Measurements from ENCODE around the gene ABHD11. TPM values are rescaled to one million over a fixed set of nuclear protein-coding genes. Genes with fewer than 3 reads are reported as not detected.

The ABHD11 gene
- total RNA-seq, 1 experiment from 2014 or later = 18.9 TPM

GRCh38 chr7:73730485-73730884 lies 8.1 kb downstream of the ABHD11 start:
- Mint-ChIP-seq H3K36me3 (ENCODE audit: insufficient read depth, unreplicated experiment) (peaks cover 17% of the 10 kb centered on the region), H3K9me3 (ENCODE audit: unreplicated experiment) (no peaks in the 10 kb centered on the region), H3K27me3 (ENCODE audit: insufficient read depth, unreplicated experiment) (no peaks in the 10 kb centered on the region), H3K4me1 (ENCODE audit: insufficient read depth, unreplicated experiment) (peaks cover 13% of the 10 kb centered on the region), H3K4me3 (ENCODE audit: unreplicated experiment) (no peak overlapping the region), H3K27ac (ENCODE audit: low read depth, unreplicated experiment) (no peak overlapping the region)
- TF ChIP-seq CTCF (IDR thresholded peaks at IDR 0.05; ENCODE audit: unreplicated experiment) = no peak
- ChIA-PET POLR2A (no interaction called here), CTCF (interaction anchor here (0.7 to 10.0 kb wide), 4 partner anchors 120 to 145 kb away, joined by 4 to 67 read pairs (median 6); no protein-coding TSS in a partner anchor)
- no peak for DNase-seq (ENCODE audit: unreplicated experiment)
- intact Hi-C loops (cut with micrococcal nuclease) = no loop called here
- no TSS peak for BruUV-seq (replicated peaks)

GRCh38 chr7:73728551-73728950 lies 10.1 kb downstream of the ABHD11 start:
- no peak overlapping the region for H3K27ac Mint-ChIP-seq (ENCODE audit: low read depth, unreplicated experiment)
- no TSS peak for BruUV-seq (replicated peaks)
- no peak for DNase-seq (ENCODE audit: unreplicated experiment)

GRCh38 chr7:73727952-73728351 lies 10.7 kb downstream of the ABHD11 start:
- DNase-seq (ENCODE audit: unreplicated experiment) = no peak
- Mint-ChIP-seq H3K27me3 (ENCODE audit: insufficient read depth, unreplicated experiment) (no peaks in the 10 kb centered on the region), H3K36me3 (ENCODE audit: insufficient read depth, unreplicated experiment) (peaks cover 11% of the 10 kb centered on the region), H3K27ac (ENCODE audit: low read depth, unreplicated experiment) (no peak overlapping the region), H3K9me3 (ENCODE audit: unreplicated experiment) (no peaks in the 10 kb centered on the region), H3K4me1 (ENCODE audit: insufficient read depth, unreplicated experiment) (peaks cover 5% of the 10 kb centered on the region), H3K4me3 (ENCODE audit: unreplicated experiment) (no peak overlapping the region)
- intact Hi-C loops (cut with micrococcal nuclease) = loop anchor here (5.0 kb wide), 1 partner anchor 61 kb away; the partner anchor contains the start of gene VPS37D
- no peak for TF ChIP-seq CTCF (IDR thresholded peaks at IDR 0.05; ENCODE audit: unreplicated experiment)
- POLR2A ChIA-PET = no interaction called here
- CTCF ChIA-PET = interaction anchor here (0.6 to 10.0 kb wide), 5 partner anchors 117 to 648 kb away, joined by 3 to 67 read pairs (median 5); no protein-coding TSS in a partner anchor
- BruUV-seq (replicated peaks) = no TSS peak

More at GRCh38 chr7:73728551-73728950, 10.1 kb downstream of the ABHD11 start:
- intact Hi-C loops (cut with micrococcal nuclease) = loop anchor here (5.0 kb wide), 1 partner anchor 61 kb away; the partner anchor contains the start of gene VPS37D
- Mint-ChIP-seq H3K4me1 (ENCODE audit: insufficient read depth, unreplicated experiment) (peaks cover 5% of the 10 kb centered on the region), H3K27me3 (ENCODE audit: insufficient read depth, unreplicated experiment) (no peaks in the 10 kb centered on the region), H3K9me3 (ENCODE audit: unreplicated experiment) (no peaks in the 10 kb centered on the region), H3K36me3 (ENCODE audit: insufficient read depth, unreplicated experiment) (peaks cover 11% of the 10 kb centered on the region), H3K4me3 (ENCODE audit: unreplicated experiment) (no peak overlapping the region)
- ChIA-PET CTCF (interaction anchor here (0.6 to 10.0 kb wide), 6 partner anchors 117 to 672 kb away, joined by 3 to 67 read pairs (median 4); no protein-coding TSS in a partner anchor), POLR2A (interaction anchor here (0.9 kb wide), 1 partner anchor 122 kb away, joined by 3 read pairs; no protein-coding TSS in a partner anchor)
- TF ChIP-seq CTCF (IDR thresholded peaks at IDR 0.05; ENCODE audit: unreplicated experiment) = no peak

- BruUV-seq (replicated peaks) = no TSS peak
These were observed 12.5 kb downstream of the ABHD11 start for GRCh38 chr7:73726083-73726466.

More at GRCh38 chr7:73726083-73726466, 12.5 kb downstream of the ABHD11 start:
- intact Hi-C loops (cut with micrococcal nuclease) = loop anchor here (5.0 kb wide), 1 partner anchor 59 kb away; the partner anchor contains the start of gene VPS37D
- Mint-ChIP-seq H3K27ac (ENCODE audit: low read depth, unreplicated experiment) (no peak overlapping the region), H3K4me3 (ENCODE audit: unreplicated experiment) (no peak overlapping the region), H3K9me3 (ENCODE audit: unreplicated experiment) (no peaks in the 10 kb centered on the region), H3K27me3 (ENCODE audit: insufficient read depth, unreplicated experiment) (no peaks in the 10 kb centered on the region), H3K36me3 (ENCODE audit: insufficient read depth, unreplicated experiment) (peaks cover 5% of the 10 kb centered on the region), H3K4me1 (ENCODE audit: insufficient read depth, unreplicated experiment) (peaks cover 9% of the 10 kb centered on the region)
- DNase-seq (ENCODE audit: unreplicated experiment) = no peak
- ChIA-PET CTCF (interaction anchor here (0.5 to 3.8 kb wide), 19 partner anchors 9 to 783 kb away, joined by 3 to 65 read pairs (median 5); no protein-coding TSS in a partner anchor), POLR2A (interaction anchor here (0.5 to 2.1 kb wide), 11 partner anchors 9 to 205 kb away, joined by 3 to 13 read pairs (median 4); partner anchors contain the start of gene BAZ1B)
- no peak for TF ChIP-seq CTCF (IDR thresholded peaks at IDR 0.05; ENCODE audit: unreplicated experiment)
